Measurements from ENCODE around the gene GMDS. TPM values are rescaled to one million over a fixed set of nuclear protein-coding genes. Genes with fewer than 3 reads are reported as not detected.

Gene GMDS
- polyA plus RNA-seq, 1 donor (not counting 4 experiments of a cell fraction or from before 2014, with no cell fraction given): 22.1 TPM

GRCh38 chr6:1595271-1596087, 649.9 kb downstream of the GMDS start:
- Histone ChIP-seq H3K4me3 (ENCODE audit: control insufficient read depth in 2 of 3, extremely low read depth in 1 of 3, insufficient read depth in 2 of 3, low read depth in 1 of 3, low read length in 3 of 3) (no peak overlapping the region), H3K36me3 (ENCODE audit: control insufficient read depth in 2 of 2, extremely low read depth in 1 of 2, insufficient read depth in 2 of 2, low read length in 2 of 2) (no peaks in the 10 kb centered on the region), H2AFZ (ENCODE audit: control insufficient read depth, low read length) (no peak overlapping the region), H3K4me2 (ENCODE audit: control insufficient read depth, extremely low read depth, insufficient read depth, low read depth, low read length) (peak overlapping the region; percentile 7), H3K4me1 (ENCODE audit: control insufficient read depth, extremely low read depth, insufficient read depth, low read length) (peaks cover 9% of the 10 kb centered on the region), H3K27ac (ENCODE audit: control insufficient read depth, insufficient read depth, low read length) (no peak overlapping the region), H3K9ac (ENCODE audit: control insufficient read depth, extremely low read depth, insufficient read depth, low read length) (no peak overlapping the region), H3K9me1 (ENCODE audit: control insufficient read depth, extremely low read depth, insufficient read depth, low read length) (no peaks in the 10 kb centered on the region), H3K79me2 (ENCODE audit: control insufficient read depth, insufficient read depth, low read length) (no peaks in the 10 kb centered on the region), H3K27me3 (ENCODE audit: control insufficient read depth, extremely low read depth, insufficient read depth, low read length) (peaks cover 40% of the 10 kb centered on the region), H3K9me3 (ENCODE audit: control insufficient read depth, low read depth, low read length) (no peaks in the 10 kb centered on the region), H4K20me1 (ENCODE audit: control insufficient read depth, extremely low read depth, insufficient read depth, low read length) (no peaks in the 10 kb centered on the region)
- dilution Hi-C loops (cut with MboI; ENCODE audit: extremely low pct_ligation_motif_present, low sequenced_read_pairs): no loop called here
- DNase-seq (ENCODE audit: low read depth, low spot score) (no peak), FAIRE-seq (no peak)
- TF ChIP-seq CTCF (optimal IDR thresholded peaks at IDR 0.05 in 1 of 3, IDR thresholded peaks at IDR 0.05 in 1 of 3, conservative IDR thresholded peaks at IDR 0.05 in 1 of 3; ENCODE audit: extremely low read depth in 1 of 3, insufficient read depth in 2 of 3, low read length in 3 of 3) (no peak), EZH2 (IDR thresholded peaks at IDR 0.05; ENCODE audit: low read length) (no peak)

- H2AFZ ChIP-seq (ENCODE audit: control insufficient read depth, low read length): no peak overlapping the region
These were observed 650.8 kb downstream of the GMDS start for GRCh38 chr6:1594445-1595200.

More at GRCh38 chr6:1594445-1595200, 650.8 kb downstream of the GMDS start:
- Histone ChIP-seq H3K9me3 (ENCODE audit: control insufficient read depth, low read depth, low read length) (no peaks in the 10 kb centered on the region), H3K36me3 (ENCODE audit: control insufficient read depth in 2 of 2, extremely low read depth in 1 of 2, insufficient read depth in 2 of 2, low read length in 2 of 2) (no peaks in the 10 kb centered on the region), H3K79me2 (ENCODE audit: control insufficient read depth, insufficient read depth, low read length) (no peaks in the 10 kb centered on the region), H4K20me1 (ENCODE audit: control insufficient read depth, extremely low read depth, insufficient read depth, low read length) (no peaks in the 10 kb centered on the region), H3K4me1 (ENCODE audit: control insufficient read depth, extremely low read depth, insufficient read depth, low read length) (peaks cover 9% of the 10 kb centered on the region), H3K9me1 (ENCODE audit: control insufficient read depth, extremely low read depth, insufficient read depth, low read length) (no peaks in the 10 kb centered on the region), H3K27ac (ENCODE audit: control insufficient read depth, insufficient read depth, low read length) (no peak overlapping the region), H3K9ac (ENCODE audit: control insufficient read depth, extremely low read depth, insufficient read depth, low read length) (no peak overlapping the region), H3K4me3 (ENCODE audit: control insufficient read depth in 2 of 3, extremely low read depth in 1 of 3, insufficient read depth in 2 of 3, low read depth in 1 of 3, low read length in 3 of 3) (no peak overlapping the region), H3K27me3 (ENCODE audit: control insufficient read depth, extremely low read depth, insufficient read depth, low read length) (peaks cover 47% of the 10 kb centered on the region), H3K4me2 (ENCODE audit: control insufficient read depth, extremely low read depth, insufficient read depth, low read depth, low read length) (no peak overlapping the region)
- no peak for TF ChIP-seq CTCF (optimal IDR thresholded peaks at IDR 0.05 in 1 of 3, IDR thresholded peaks at IDR 0.05 in 1 of 3, conservative IDR thresholded peaks at IDR 0.05 in 1 of 3; ENCODE audit: extremely low read depth in 1 of 3, insufficient read depth in 2 of 3, low read length in 3 of 3)
- no peak for TF ChIP-seq EZH2 (IDR thresholded peaks at IDR 0.05; ENCODE audit: low read length)
- dilution Hi-C loops (cut with MboI; ENCODE audit: extremely low pct_ligation_motif_present, low sequenced_read_pairs): no loop called here
- no peak for DNase-seq (ENCODE audit: low read depth, low spot score)
- no peak for FAIRE-seq

Measured in keratinocyte (primary cell).